Small intestine (tissue), 16 donors: ENCODE measurements around the gene RNF40. TPM values are rescaled to one million over a fixed set of nuclear protein-coding genes. Genes with fewer than 3 reads are reported as not detected.

ENCODE experiments used
- DNase-seq, 2 donors: peaks; one replicate each; pipeline versions ENCODE4 v3.0.0 to v3.0.0-alpha.2; 2013
- FAIRE-seq: peaks from 2 replicates; lab custom pipeline; 2012; peaks lifted over from hg19 to GRCh38; lab: Jason Lieb, UNC
- H3K27ac ChIP-seq, 3 donors: one replicate each; pipeline ENCODE4 v1.5.1; 2013; ENCODE audit warnings: low read length in 2 of 3, mild to moderate bottlenecking in 2 of 3, control low read depth in 1 of 3, inconsistent platforms in 1 of 3, low read depth in 1 of 3, moderate library complexity in 1 of 3
- H3K27me3 ChIP-seq, 3 donors: one replicate each; pipeline ENCODE4 v1.6.1; 2013; ENCODE audit warnings: low read length in 3 of 3, inconsistent platforms in 1 of 3; ENCODE audit not compliant: control insufficient read depth in 3 of 3, insufficient read depth in 3 of 3
- H3K36me3 ChIP-seq, 3 donors: one replicate each; pipeline ENCODE4 v1.6.1; 2013; ENCODE audit warnings: low read length in 3 of 3, inconsistent platforms in 1 of 3, low read depth in 1 of 3, mild to moderate bottlenecking in 1 of 3, moderate library complexity in 1 of 3; ENCODE audit not compliant: control insufficient read depth in 3 of 3, insufficient read depth in 2 of 3
- H3K4me1 ChIP-seq, 3 donors: one replicate each; pipeline ENCODE4 v1.6.1; 2013; ENCODE audit warnings: low read length in 2 of 3, inconsistent platforms in 1 of 3, low read depth in 1 of 3, mild to moderate bottlenecking in 1 of 3, moderate library complexity in 1 of 3; ENCODE audit not compliant: control insufficient read depth in 3 of 3, insufficient read depth in 2 of 3
- H3K4me3 ChIP-seq, 3 donors: one replicate each; pipeline ENCODE4 v1.5.1; 2013; ENCODE audit warnings: low read length in 3 of 3, control low read depth in 1 of 3, inconsistent platforms in 1 of 3, low read depth in 1 of 3, mild to moderate bottlenecking in 1 of 3, moderate library complexity in 1 of 3
- H3K9me3 ChIP-seq, 2 donors: one replicate each; pipeline ENCODE4 v1.6.1; 2013; ENCODE audit warnings: low read depth in 1 of 2, low read length in 1 of 2; ENCODE audit not compliant: control insufficient read depth in 2 of 2, insufficient read depth in 1 of 2
- WGBS, 3 donors: extraction: QIAGEN DNeasy Blood & Tissue Kit; methylation state at CpG; one replicate each; pipeline ENCODE4 v1.1.7; 2013; 5-methylcytosine and 5-hydroxymethylcytosine counted together
- long read RNA-seq, 10 donors: transcript quantifications; one replicate each; lab custom pipeline, GENCODE V29; 2026
- polyA plus RNA-seq, 4 donors: library from polyadenylated mRNA; stranded (reverse) in 3 of 4; unstranded in 1 of 4; fragments of 200-250 nt in 3 of 4; fragments of 120-200 nt in 1 of 4; gene quantifications; one replicate each; pipeline versions ENCODE4 v1.2.1 to v1.2.3, GENCODE V29; 2013
- donor health status: healthy with polysubstance abuse.
- donor health status: control.
- donor health status: control.
- donor health status: Bipolar disorder and iron deficiency.
- donor health status: healthy.

The RNF40 gene
- polyA plus RNA-seq, result 10 to 100 TPM; 55.9 to 84.9 (median 58.1) TPM
- long read RNA-seq, donor 1, result 0 reads
- long read RNA-seq, donor 2, full-length matches to known transcripts, result 1 of 1 reads
- long read RNA-seq, donor 2, partial matches to known transcripts, result 0 of 1 reads
- long read RNA-seq, donor 2, other reads (novel, unspliced or antisense), result 0 of 1 reads
- long read RNA-seq, donor 3, partial matches to known transcripts, result 0 of 1 reads
- long read RNA-seq, donor 3, other reads (novel, unspliced or antisense), result 0 of 1 reads
- long read RNA-seq, donor 4, result 0 reads
- long read RNA-seq, donor 5, full-length matches to known transcripts, result 1 of 1 reads
- long read RNA-seq, donor 5, partial matches to known transcripts, result 0 of 1 reads
- long read RNA-seq, donor 5, other reads (novel, unspliced or antisense), result 0 of 1 reads
- long read RNA-seq, donor 6, full-length matches to known transcripts, result 1 of 1 reads
- long read RNA-seq, donor 6, partial matches to known transcripts, result 0 of 1 reads
- long read RNA-seq, donor 6, other reads (novel, unspliced or antisense), result 0 of 1 reads
- long read RNA-seq, donor 7, result 0 reads
- long read RNA-seq, donor 8, result 0 reads
- long read RNA-seq, donor 9, result 0 reads
- long read RNA-seq, donor 10, full-length matches to known transcripts, result 2 of 9 reads
- long read RNA-seq, donor 10, partial matches to known transcripts, result 7 of 9 reads
- long read RNA-seq, donor 10, other reads (novel, unspliced or antisense), result 0 of 9 reads

- H3K4me1 ChIP-seq, result peaks cover 4 to 20% (median 8%) of the 10 kb centered on the region in 3 donors
- FAIRE-seq (no peak), DNase-seq (peak; percentile 98 to 99)
- H3K9me3 ChIP-seq, result no peaks in the 10 kb centered on the region
- peak within 1 kb of the TSS; percentile 68 to 99 (median 94) for H3K4me3 ChIP-seq
- 0 to 1% (median 0%) methylated on average over 59 to 60 of the region's 60 CpGs for WGBS, 3 donors
- H3K27me3 ChIP-seq, result no peaks in the 10 kb centered on the region
- peak within 1 kb of the TSS; percentile 68 to 86 (median 84) for H3K27ac ChIP-seq
- H3K36me3 ChIP-seq, result peaks cover 15 to 58% (median 23%) of the 10 kb centered on the region in 3 donors
Observed at GRCh38 chr16:30761928-30762902, at the start of gene RNF40, which contains the start of gene CFAP119. Gene RNF40 (plus strand): TSS chr16:30762322. CDS start chr16:30762546, 224 bp downstream. Gene CFAP119 (minus strand): TSS chr16:30762062. CDS start chr16:30761748, 314 bp downstream.

- Histone ChIP-seq H3K27me3 (no peaks in the 10 kb centered on the region), H3K9me3 (no peaks in the 10 kb centered on the region), H3K27ac (peak overlapping the region in 1 of 3 donors; percentile 59), H3K36me3 (peaks cover 47 to 79% (median 56%) of the 10 kb centered on the region in 3 donors), H3K4me1 (no peaks in the 10 kb centered on the region), H3K4me3 (no peak overlapping the region)
- FAIRE-seq (no peak), DNase-seq (peak in 1 of 2 donors; percentile 14)
- 80 to 85% (median 83%) methylated on average over 17 of the region's 17 CpGs for WGBS, 3 donors
Observed at GRCh38 chr16:30715750-30716445, 46.2 kb upstream of the RNF40 start.

GRCh38 chr16:30720086-30720485, 42.0 kb upstream of the RNF40 start:
- Histone ChIP-seq H3K27me3 (no peaks in the 10 kb centered on the region), H3K36me3 (peaks cover 50 to 84% (median 63%) of the 10 kb centered on the region in 3 donors), H3K27ac (no peak overlapping the region), H3K4me3 (no peak overlapping the region), H3K4me1 (no peaks in the 10 kb centered on the region), H3K9me3 (no peaks in the 10 kb centered on the region)
- WGBS, 3 donors, result 90 to 92% (median 92%) methylated on average over 11 of the region's 11 CpGs
- DNase-seq (no peak), FAIRE-seq (no peak)

GRCh38 chr16:30720694-30721093, 41.4 kb upstream of the RNF40 start:
- WGBS, 3 donors, result 84 to 92% (median 89%) methylated on average over 8 to 9 of the region's 9 CpGs
- no peak for DNase-seq
- peaks cover 55 to 86% (median 62%) of the 10 kb centered on the region in 3 donors for H3K36me3 ChIP-seq
- no peaks in the 10 kb centered on the region for H3K27me3 ChIP-seq
- no peaks in the 10 kb centered on the region for H3K9me3 ChIP-seq
- peaks cover 0 to under 1% (median 0%) of the 10 kb centered on the region in 3 donors for H3K4me1 ChIP-seq
- H3K4me3 ChIP-seq, result no peak overlapping the region
- FAIRE-seq, result no peak
- H3K27ac ChIP-seq, result no peak overlapping the region

- DNase-seq, result no peak
- Histone ChIP-seq H3K27me3 (no peaks in the 10 kb centered on the region), H3K9me3 (no peaks in the 10 kb centered on the region), H3K4me3 (no peak overlapping the region), H3K36me3 (peaks cover 51 to 83% (median 60%) of the 10 kb centered on the region in 3 donors), H3K27ac (no peak overlapping the region), H3K4me1 (peaks cover 0 to 5% (median 0%) of the 10 kb centered on the region in 3 donors)
- WGBS, 3 donors, result 96 to 99% (median 96%) methylated on average over 7 to 8 of the region's 8 CpGs
- FAIRE-seq, result no peak
Observed at GRCh38 chr16:30721167-30721566, 41.0 kb upstream of the RNF40 start.

GRCh38 chr16:30721606-30722005, 40.5 kb upstream of the RNF40 start:
- no peak overlapping the region for H3K4me3 ChIP-seq
- H3K4me1 ChIP-seq, result peaks cover 0 to 8% (median 0%) of the 10 kb centered on the region in 3 donors
- FAIRE-seq (no peak), DNase-seq (no peak)
- 92 to 95% (median 95%) methylated on average over 1 of the region's 1 CpG for WGBS, 3 donors
- no peak overlapping the region for H3K27ac ChIP-seq
- H3K27me3 ChIP-seq, result no peaks in the 10 kb centered on the region
- no peaks in the 10 kb centered on the region for H3K9me3 ChIP-seq
- H3K36me3 ChIP-seq, result peaks cover 48 to 84% (median 62%) of the 10 kb centered on the region in 3 donors

GRCh38 chr16:30722443-30722842, 39.7 kb upstream of the RNF40 start:
- Histone ChIP-seq H3K36me3 (peaks cover 46 to 89% (median 57%) of the 10 kb centered on the region in 3 donors), H3K27me3 (no peaks in the 10 kb centered on the region), H3K9me3 (no peaks in the 10 kb centered on the region), H3K4me3 (no peak overlapping the region), H3K27ac (no peak overlapping the region), H3K4me1 (peaks cover 0 to 8% (median 0%) of the 10 kb centered on the region in 3 donors)
- no peak for DNase-seq
- WGBS, 3 donors, result 57 to 74% (median 63%) methylated on average over 6 of the region's 6 CpGs
- FAIRE-seq, result no peak
